Chondrocyte (in vitro differentiated cells): ENCODE data around the gene MACROH2A1. TPM values are rescaled to one million over a fixed set of nuclear protein-coding genes. Genes with fewer than 3 reads are reported as not detected.
A peak's percentile ranks its signal among the peaks of the same experiment; 100 is the strongest.

Experiments
- DNase-seq: peaks from one replicate; pipeline ENCODE4 v3.0.0; 2021; ENCODE audit warnings: mixed read lengths, low spot score
- H3K27ac Mint-ChIP-seq: one replicate; pipeline ENCODE4 v1.8.0; 2021; ENCODE audit warnings: mild to moderate bottlenecking, moderate library complexity, mixed read lengths; ENCODE audit not compliant: unreplicated experiment
- H3K27me3 Mint-ChIP-seq: 2 replicates; pipeline ENCODE4 v1.8.0; 2021; ENCODE audit warnings: low read depth, mixed read lengths
- H3K36me3 Mint-ChIP-seq: 2 replicates; pipeline ENCODE4 v1.8.0; 2021; ENCODE audit warnings: low read depth, mixed read lengths
- H3K4me1 Mint-ChIP-seq: 2 replicates; pipeline ENCODE4 v1.8.0; 2021; ENCODE audit warnings: low read depth, mild to moderate bottlenecking, mixed read lengths
- H3K4me3 Mint-ChIP-seq: one replicate; pipeline ENCODE4 v1.8.0; 2021; ENCODE audit warnings: mild to moderate bottlenecking, moderate library complexity, mixed read lengths; ENCODE audit not compliant: unreplicated experiment
- H3K9me3 Mint-ChIP-seq: 2 replicates; pipeline ENCODE4 v1.8.0; 2021; ENCODE audit warnings: low read depth, mixed read lengths
- CTCF ChIP-seq: fragments of 200-600 bp; sonication (generic); IDR thresholded peaks from 2 replicates; pipeline ENCODE4 v1.5.0; 2021; ENCODE audit warnings: antibody characterized with exemption, mild to moderate bottlenecking, moderate library complexity
- total RNA-seq: library from RNA; stranded (reverse); gene quantifications from 3 replicates; pipeline ENCODE4 v1.2.1, GENCODE V29; 2021

Gene MACROH2A1
- total RNA-seq, 1 donor from 2014 or later = 100 TPM

- TF ChIP-seq CTCF = no peak
- H3K27ac Mint-ChIP-seq = no peak overlapping the region
- peaks cover 17% of the 10 kb centered on the region for H3K4me1 Mint-ChIP-seq
- H3K9me3 Mint-ChIP-seq = no peaks in the 10 kb centered on the region
- no peaks in the 10 kb centered on the region for H3K27me3 Mint-ChIP-seq
- no peaks in the 10 kb centered on the region for H3K36me3 Mint-ChIP-seq
- no peak for DNase-seq
- no peak overlapping the region for H3K4me3 Mint-ChIP-seq
Observed at GRCh38 chr5:135438636-135439221, 39.7 kb upstream of the MACROH2A1 start.

- Mint-ChIP-seq H3K27me3 (no peaks in the 10 kb centered on the region), H3K36me3 (no peaks in the 10 kb centered on the region), H3K4me1 (peaks cover 18% of the 10 kb centered on the region), H3K4me3 (no peak overlapping the region), H3K9me3 (no peaks in the 10 kb centered on the region), H3K27ac (peak overlapping the region; percentile 63)
- no peak for TF ChIP-seq CTCF
- DNase-seq = no peak
Observed at GRCh38 chr5:135437796-135438560, 38.9 kb upstream of the MACROH2A1 start.

GRCh38 chr5:135437422-135437795 lies 38.4 kb upstream of the MACROH2A1 start:
- peaks cover 13% of the 10 kb centered on the region for H3K4me1 Mint-ChIP-seq
- H3K27me3 Mint-ChIP-seq = no peaks in the 10 kb centered on the region
- no peak for DNase-seq
- TF ChIP-seq CTCF = no peak
- no peaks in the 10 kb centered on the region for H3K36me3 Mint-ChIP-seq
- H3K9me3 Mint-ChIP-seq = no peaks in the 10 kb centered on the region
- H3K27ac Mint-ChIP-seq = no peak overlapping the region
- H3K4me3 Mint-ChIP-seq = no peak overlapping the region

GRCh38 chr5:135436951-135437418 lies 38.0 kb upstream of the MACROH2A1 start:
- Mint-ChIP-seq H3K9me3 (no peaks in the 10 kb centered on the region), H3K4me1 (peaks cover 13% of the 10 kb centered on the region), H3K27me3 (no peaks in the 10 kb centered on the region), H3K36me3 (no peaks in the 10 kb centered on the region), H3K4me3 (no peak overlapping the region), H3K27ac (no peak overlapping the region)
- TF ChIP-seq CTCF = no peak
- DNase-seq = no peak

GRCh38 chr5:135435467-135436330 lies 36.7 kb upstream of the MACROH2A1 start:
- H3K27me3 Mint-ChIP-seq = no peaks in the 10 kb centered on the region
- no peak overlapping the region for H3K4me3 Mint-ChIP-seq
- no peak for DNase-seq
- H3K27ac Mint-ChIP-seq = no peak overlapping the region
- H3K36me3 Mint-ChIP-seq = no peaks in the 10 kb centered on the region
- no peaks in the 10 kb centered on the region for H3K9me3 Mint-ChIP-seq
- H3K4me1 Mint-ChIP-seq = peaks cover 13% of the 10 kb centered on the region
- no peak for TF ChIP-seq CTCF
